PC-3 (cell line): Measurements from ENCODE around the gene RGL3.

Experiments used
- EZH2 ChIP-seq: fragments of 300-600 bp; sonication (generic); IDR thresholded peaks from one replicate; pipeline ENCODE4 v1.6.1; 2017; ENCODE audit warnings: antibody characterized with exemption, mild to moderate bottlenecking, low read length; ENCODE audit not compliant: unreplicated experiment
- EZH2phosphoT487 ChIP-seq: fragments of 300-600 bp; sonication (generic); IDR thresholded peaks from 2 replicates; pipeline ENCODE4 v1.6.1; 2018; ENCODE audit warnings: mild to moderate bottlenecking, antibody characterized with exemption, low read length, borderline replicate concordance
- TF ChIP-seq, protein P1 (sequence below): fragments of 300-600 bp; sonication (generic); conservative IDR thresholded peaks from 2 replicates; pipeline ENCODE4 v1.5.1; 2017; ENCODE audit warnings: antibody characterized with exemption, low read depth, mild to moderate bottlenecking, low read length

DNA sequence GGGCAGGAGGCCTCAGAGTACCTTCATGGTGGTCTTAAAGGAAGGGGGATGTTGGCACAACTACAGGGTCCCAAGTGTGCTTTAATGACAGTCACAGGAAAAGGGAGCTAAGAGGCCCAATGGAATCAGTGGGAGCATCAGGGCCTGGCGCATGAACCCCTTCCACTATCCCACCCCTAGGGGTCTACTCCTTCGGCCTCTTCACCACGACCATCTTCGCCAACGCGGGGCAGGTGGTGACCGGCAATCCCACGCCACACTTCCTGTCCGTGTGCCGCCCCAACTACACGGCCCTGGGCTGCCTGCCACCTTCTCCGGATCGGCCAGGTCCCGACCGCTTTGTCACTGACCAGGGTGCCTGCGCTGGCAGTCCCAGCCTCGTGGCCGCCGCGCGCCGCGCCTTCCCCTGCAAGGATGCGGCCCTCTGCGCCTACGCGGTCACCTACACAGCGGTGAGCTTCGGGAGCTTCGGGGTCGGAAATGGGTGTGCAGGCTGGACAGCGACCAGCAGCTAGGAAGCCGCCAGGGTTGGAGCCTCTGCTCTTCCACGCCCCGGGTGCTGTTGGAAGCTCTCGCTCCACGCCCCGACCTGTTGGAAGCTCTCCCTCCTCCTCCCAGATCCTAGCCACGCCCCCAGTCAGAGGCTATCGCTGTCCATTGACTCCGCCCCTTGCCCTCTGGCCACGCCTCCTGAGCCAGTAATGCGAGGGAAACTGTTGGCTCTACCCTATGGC, 57.9 kb downstream of the RGL3 start:
- TF ChIP-seq, protein P1, sequence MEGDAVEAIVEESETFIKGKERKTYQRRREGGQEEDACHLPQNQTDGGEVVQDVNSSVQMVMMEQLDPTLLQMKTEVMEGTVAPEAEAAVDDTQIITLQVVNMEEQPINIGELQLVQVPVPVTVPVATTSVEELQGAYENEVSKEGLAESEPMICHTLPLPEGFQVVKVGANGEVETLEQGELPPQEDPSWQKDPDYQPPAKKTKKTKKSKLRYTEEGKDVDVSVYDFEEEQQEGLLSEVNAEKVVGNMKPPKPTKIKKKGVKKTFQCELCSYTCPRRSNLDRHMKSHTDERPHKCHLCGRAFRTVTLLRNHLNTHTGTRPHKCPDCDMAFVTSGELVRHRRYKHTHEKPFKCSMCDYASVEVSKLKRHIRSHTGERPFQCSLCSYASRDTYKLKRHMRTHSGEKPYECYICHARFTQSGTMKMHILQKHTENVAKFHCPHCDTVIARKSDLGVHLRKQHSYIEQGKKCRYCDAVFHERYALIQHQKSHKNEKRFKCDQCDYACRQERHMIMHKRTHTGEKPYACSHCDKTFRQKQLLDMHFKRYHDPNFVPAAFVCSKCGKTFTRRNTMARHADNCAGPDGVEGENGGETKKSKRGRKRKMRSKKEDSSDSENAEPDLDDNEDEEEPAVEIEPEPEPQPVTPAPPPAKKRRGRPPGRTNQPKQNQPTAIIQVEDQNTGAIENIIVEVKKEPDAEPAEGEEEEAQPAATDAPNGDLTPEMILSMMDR: no peak
- TF ChIP-seq EZH2 (no peak), EZH2phosphoT487 (no peak)
